Neural progenitor cell (in vitro differentiated cells): ENCODE results near the gene SLC6A7.

Experiments
- EZH2 ChIP-seq: fragments of 200-600 bp; sonication (generic); IDR thresholded peaks from 2 replicates; pipeline ENCODE4 v1.6.1; 2017; ENCODE audit warnings: antibody characterized with exemption, mild to moderate bottlenecking, moderate library complexity
- TF ChIP-seq, protein P1 (sequence below): fragments of 200-600 bp; sonication (generic); IDR thresholded peaks from 2 replicates; pipeline ENCODE4 v1.5.1; 2017; ENCODE audit warnings: antibody characterized with exemption, mild to moderate bottlenecking

DNA sequence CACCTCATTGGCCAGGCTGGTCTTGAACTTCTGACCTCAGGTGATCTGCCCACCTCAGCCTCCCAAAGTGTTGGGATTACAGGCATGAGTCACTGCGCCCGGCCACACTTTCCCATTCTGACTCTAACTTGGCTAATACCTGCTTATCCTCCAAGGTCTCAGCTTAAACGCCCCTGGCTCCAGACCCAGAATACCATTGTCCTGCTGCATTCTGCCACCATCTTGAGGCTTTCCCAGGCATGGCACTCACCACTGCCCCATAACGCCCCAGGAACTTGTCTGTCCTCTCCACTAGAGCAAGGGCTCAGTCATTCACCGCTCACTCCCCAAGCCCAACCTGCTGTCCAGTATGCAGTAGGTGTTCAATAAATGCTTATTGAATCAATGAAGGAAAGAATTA is 59.9 kb downstream of the SLC6A7 start:
- TF ChIP-seq, protein P1, sequence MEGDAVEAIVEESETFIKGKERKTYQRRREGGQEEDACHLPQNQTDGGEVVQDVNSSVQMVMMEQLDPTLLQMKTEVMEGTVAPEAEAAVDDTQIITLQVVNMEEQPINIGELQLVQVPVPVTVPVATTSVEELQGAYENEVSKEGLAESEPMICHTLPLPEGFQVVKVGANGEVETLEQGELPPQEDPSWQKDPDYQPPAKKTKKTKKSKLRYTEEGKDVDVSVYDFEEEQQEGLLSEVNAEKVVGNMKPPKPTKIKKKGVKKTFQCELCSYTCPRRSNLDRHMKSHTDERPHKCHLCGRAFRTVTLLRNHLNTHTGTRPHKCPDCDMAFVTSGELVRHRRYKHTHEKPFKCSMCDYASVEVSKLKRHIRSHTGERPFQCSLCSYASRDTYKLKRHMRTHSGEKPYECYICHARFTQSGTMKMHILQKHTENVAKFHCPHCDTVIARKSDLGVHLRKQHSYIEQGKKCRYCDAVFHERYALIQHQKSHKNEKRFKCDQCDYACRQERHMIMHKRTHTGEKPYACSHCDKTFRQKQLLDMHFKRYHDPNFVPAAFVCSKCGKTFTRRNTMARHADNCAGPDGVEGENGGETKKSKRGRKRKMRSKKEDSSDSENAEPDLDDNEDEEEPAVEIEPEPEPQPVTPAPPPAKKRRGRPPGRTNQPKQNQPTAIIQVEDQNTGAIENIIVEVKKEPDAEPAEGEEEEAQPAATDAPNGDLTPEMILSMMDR: peak; percentile 14
- TF ChIP-seq EZH2: no peak
